Neural progenitor cell (in vitro differentiated cells): ENCODE data around the gene AHI1.

Source experiments
- EZH2 ChIP-seq: fragments of 200-600 bp; sonication (generic); IDR thresholded peaks from 2 replicates; pipeline ENCODE4 v1.6.1; 2017; ENCODE audit warnings: antibody characterized with exemption, mild to moderate bottlenecking, moderate library complexity
- EZH2phosphoT487 ChIP-seq: fragments of 200-600 bp; sonication (generic); IDR thresholded peaks from 2 replicates; pipeline ENCODE4 v1.6.1; 2017; ENCODE audit warnings: antibody characterized with exemption
- TF ChIP-seq, protein P1 (sequence below): fragments of 200-600 bp; sonication (generic); IDR thresholded peaks from 2 replicates; pipeline ENCODE4 v1.5.1; 2017; ENCODE audit warnings: antibody characterized with exemption, mild to moderate bottlenecking

DNA sequence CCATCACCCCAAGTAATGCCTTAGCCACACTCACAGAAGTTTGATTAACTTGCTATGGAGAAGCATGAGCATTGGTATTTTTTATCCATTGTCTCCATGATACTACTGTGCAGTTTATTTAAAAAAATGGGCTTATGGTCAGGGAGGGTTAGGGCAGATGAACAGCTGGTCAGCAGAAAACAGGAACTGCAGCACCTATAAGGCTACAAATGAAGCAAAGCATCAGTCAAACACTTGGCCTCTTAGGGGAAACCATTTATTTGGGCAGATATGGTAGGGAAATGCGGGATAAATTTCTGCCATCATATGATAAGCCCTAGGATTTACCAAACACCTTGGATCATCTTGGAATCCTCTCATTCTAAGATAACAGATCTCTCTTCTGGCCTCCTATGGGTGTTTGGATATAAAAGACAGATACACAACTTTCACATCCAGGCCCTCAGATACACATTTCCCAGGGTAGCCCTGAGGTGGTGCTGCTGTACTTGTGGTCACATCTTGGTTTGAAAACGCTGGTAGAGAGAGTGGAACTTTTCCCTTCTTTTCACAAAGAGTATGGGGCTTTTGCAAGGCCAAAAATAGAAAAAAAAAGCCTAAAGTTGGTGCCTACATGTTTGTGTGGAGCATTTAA lies 42.8 kb upstream of the AHI1 start:
- TF ChIP-seq, protein P1, sequence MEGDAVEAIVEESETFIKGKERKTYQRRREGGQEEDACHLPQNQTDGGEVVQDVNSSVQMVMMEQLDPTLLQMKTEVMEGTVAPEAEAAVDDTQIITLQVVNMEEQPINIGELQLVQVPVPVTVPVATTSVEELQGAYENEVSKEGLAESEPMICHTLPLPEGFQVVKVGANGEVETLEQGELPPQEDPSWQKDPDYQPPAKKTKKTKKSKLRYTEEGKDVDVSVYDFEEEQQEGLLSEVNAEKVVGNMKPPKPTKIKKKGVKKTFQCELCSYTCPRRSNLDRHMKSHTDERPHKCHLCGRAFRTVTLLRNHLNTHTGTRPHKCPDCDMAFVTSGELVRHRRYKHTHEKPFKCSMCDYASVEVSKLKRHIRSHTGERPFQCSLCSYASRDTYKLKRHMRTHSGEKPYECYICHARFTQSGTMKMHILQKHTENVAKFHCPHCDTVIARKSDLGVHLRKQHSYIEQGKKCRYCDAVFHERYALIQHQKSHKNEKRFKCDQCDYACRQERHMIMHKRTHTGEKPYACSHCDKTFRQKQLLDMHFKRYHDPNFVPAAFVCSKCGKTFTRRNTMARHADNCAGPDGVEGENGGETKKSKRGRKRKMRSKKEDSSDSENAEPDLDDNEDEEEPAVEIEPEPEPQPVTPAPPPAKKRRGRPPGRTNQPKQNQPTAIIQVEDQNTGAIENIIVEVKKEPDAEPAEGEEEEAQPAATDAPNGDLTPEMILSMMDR: no peak
- no peak for TF ChIP-seq EZH2phosphoT487
- TF ChIP-seq EZH2: no peak
